GM10248 (cell line): ENCODE data around the gene PCDHGA10.

Experiments used
- CTCF ChIA-PET: fragments of 300-600 bp; sonication (Branson Sonifier 250); formaldehyde crosslinking; extraction: SDS; loops from one replicate; lab custom pipeline; 2021; ENCODE audit warnings: antibody characterized with exemption; lab: Yijun Ruan, JAX
- POLR2A ChIA-PET: fragments of 350-650 bp; sonication (Branson Sonifier 250); formaldehyde crosslinking; extraction: SDS; loops from one replicate; lab custom pipeline; 2020; ENCODE audit warnings: antibody characterized with exemption; lab: Yijun Ruan, JAX
- DNase-seq: peaks from one replicate; pipeline ENCODE4 v3.0.0; 2012; ENCODE audit errors: extremely low spot score
- CTCF ChIP-seq: IDR thresholded peaks from 2 replicates; pipeline ENCODE4 v1.5.1; 2012; ENCODE audit warnings: mild to moderate bottlenecking, low read depth; ENCODE audit errors: extremely low read depth, missing control alignments, control extremely low read depth

The PCDHGA10 gene

GRCh38 chr5:141419074-141419880, 6.5 kb downstream of the PCDHGA10 start:
- DNase-seq = no peak
- POLR2A ChIA-PET = no interaction called here
- CTCF ChIA-PET = interaction anchor here (1.6 to 12.7 kb wide), 11 partner anchors 10 to 149 kb away, joined by 3 to 180 read pairs (median 27); partner anchors contain the start of genes PCDHGA12 and PCDHGB6
- TF ChIP-seq CTCF = no peak

GRCh38 chr5:141420855-141421488, 8.2 kb downstream of the PCDHGA10 start, which contains the start of gene PCDHGA11:
PCDHGA11 (plus strand) TSS chr5:141421051; CDS start chr5:141421228, 177 bp downstream.
- peak; percentile 69 for DNase-seq
- peak; percentile 71 for TF ChIP-seq CTCF
- POLR2A ChIA-PET = no interaction called here
- CTCF ChIA-PET = interaction anchor here (0.7 to 12.7 kb wide), 43 partner anchors 8 to 634 kb away, joined by 3 to 174 read pairs (median 5); partner anchors contain the start of genes DIAPH1, HDAC3, PCDHA1 and PCDHGA1

DNA sequence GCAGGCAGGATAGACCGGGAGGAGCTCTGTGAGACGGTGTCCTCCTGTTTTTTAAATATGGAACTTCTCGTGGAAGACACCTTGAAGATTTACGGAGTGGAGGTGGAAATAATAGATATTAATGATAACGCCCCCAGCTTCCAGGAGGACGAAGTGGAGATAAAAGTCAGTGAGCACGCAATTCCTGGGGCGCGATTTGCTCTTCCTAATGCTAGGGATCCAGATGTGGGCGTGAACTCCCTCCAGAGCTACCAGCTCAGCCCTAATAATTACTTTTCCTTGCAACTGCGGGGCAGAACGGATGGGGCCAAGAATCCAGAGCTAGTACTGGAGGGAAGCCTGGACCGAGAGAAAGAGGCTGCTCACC, 8.7 kb downstream of the PCDHGA10 start:
- no peak for TF ChIP-seq CTCF
- POLR2A ChIA-PET = no interaction called here
- CTCF ChIA-PET = interaction anchor here (0.8 to 12.7 kb wide), 35 partner anchors 9 to 635 kb away, joined by 3 to 174 read pairs (median 5); partner anchors contain the start of genes DIAPH1, PCDHA1, PCDHGA1 and PCDHGA10
- DNase-seq = no peak

DNA sequence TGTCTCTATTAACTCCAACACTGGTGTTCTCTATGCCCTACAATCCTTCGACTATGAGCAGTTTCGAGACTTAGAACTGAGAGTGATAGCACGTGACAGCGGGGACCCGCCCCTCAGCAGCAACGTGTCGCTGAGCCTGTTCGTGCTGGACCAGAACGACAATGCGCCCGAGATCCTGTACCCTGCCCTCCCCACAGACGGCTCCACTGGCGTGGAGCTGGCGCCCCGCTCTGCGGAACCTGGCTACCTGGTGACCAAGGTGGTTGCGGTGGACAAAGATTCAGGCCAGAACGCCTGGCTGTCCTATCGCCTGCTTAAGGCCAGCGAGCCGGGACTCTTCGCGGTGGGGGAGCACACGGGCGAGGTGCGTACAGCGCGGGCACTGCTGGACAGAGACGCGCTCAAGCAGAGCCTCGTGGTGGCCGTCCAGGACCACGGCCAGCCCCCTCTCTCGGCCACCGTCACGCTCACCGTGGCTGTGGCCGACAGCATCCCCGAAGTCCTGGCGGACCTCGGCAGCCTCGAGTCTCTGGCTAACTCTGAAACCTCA, 10.0 kb downstream of the PCDHGA10 start:
- ChIA-PET CTCF (interaction anchor here (2.5 to 12.7 kb wide), 6 partner anchors 15 to 141 kb away, joined by 9 to 174 read pairs (median 100); partner anchors contain the start of genes PCDHGB6 and PCDHGC3), POLR2A (interaction anchor here (0.6 kb wide), 1 partner anchor 229 kb away, joined by 10 read pairs; no protein-coding TSS in a partner anchor)
- TF ChIP-seq CTCF = no peak
- DNase-seq = no peak

DNA sequence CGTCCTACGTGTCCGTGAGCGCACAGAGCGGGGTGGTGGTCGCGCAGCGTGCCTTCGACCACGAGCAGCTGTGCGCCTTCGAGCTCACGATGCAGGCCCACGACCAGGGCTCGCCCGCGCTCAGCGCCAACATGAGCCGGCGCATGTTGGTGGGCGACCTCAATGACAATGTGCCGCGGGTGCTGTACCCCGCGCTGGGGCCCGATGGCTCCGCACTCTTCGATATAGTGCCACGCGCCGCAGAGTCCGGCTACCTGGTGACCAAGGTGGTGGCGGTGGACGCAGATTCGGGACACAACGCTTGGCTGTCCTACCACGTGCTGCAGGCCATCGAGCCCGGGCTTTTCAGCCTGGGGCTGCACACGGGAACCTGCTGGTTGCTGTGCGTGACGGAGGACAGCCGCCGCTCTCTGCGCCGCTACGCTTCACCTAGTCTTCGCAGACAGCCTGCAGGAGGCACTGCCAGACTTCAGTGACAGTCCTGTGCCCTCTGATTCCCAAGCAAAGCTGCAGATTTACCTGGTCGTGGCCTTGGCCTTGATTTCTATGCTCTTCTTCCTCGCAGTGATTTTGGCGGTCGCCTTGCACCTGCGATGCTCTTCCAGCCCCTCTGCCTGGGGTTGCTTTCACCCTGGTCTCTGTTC, 15.1 kb downstream of the PCDHGA10 start:
- TF ChIP-seq CTCF = no peak
- ChIA-PET CTCF (interaction anchor here (0.8 to 4.7 kb wide), 6 partner anchors 10 to 139 kb away, joined by 3 to 24 read pairs (median 6); partner anchors contain the start of genes PCDHGB6 and PCDHGB7), POLR2A (no interaction called here)
- no peak for DNase-seq
